H1 (cell line): ENCODE data around the gene ASCL5. TPM values are rescaled to one million over a fixed set of nuclear protein-coding genes. Genes with fewer than 3 reads are reported as not detected.

ENCODE experiments used
- EGR1 ChIP-seq: IDR thresholded peaks from 2 replicates; pipeline ENCODE4 v1.6.1; 2011; ENCODE audit warnings: low read depth, low read length, borderline replicate concordance
- EZH2 ChIP-seq: fragments of 200-600 bp; sonication (generic); IDR thresholded peaks from 2 replicates; pipeline ENCODE4 v1.7.1; 2012; ENCODE audit warnings: low read depth, mild to moderate bottlenecking, moderate library complexity, low read length, inconsistent platforms; ENCODE audit not compliant: severe bottlenecking
- RAD21 ChIP-seq, 2 experiments: IDR thresholded peaks in 1 of 2; conservative IDR thresholded peaks in 1 of 2; 2 replicates each; pipeline ENCODE4 v1.6.1; 2011; ENCODE audit warnings: low read depth in 2 of 2, low read length in 2 of 2, improper control_type of control experiment in 1 of 2, inconsistent platforms in 1 of 2, mild to moderate bottlenecking in 1 of 2, moderate library complexity in 1 of 2
- RBBP5 ChIP-seq: IDR thresholded peaks from 2 replicates; pipeline ENCODE4 v1.7.1; 2012; ENCODE audit warnings: low read depth, mild to moderate bottlenecking, inconsistent platforms, low read length, moderate library complexity, borderline replicate concordance
- SIRT6 ChIP-seq: IDR thresholded peaks from one replicate; pipeline ENCODE4 v1.7.1; 2012; ENCODE audit warnings: low read length, inconsistent platforms
- SIX5 ChIP-seq: IDR thresholded peaks from 2 replicates; pipeline ENCODE4 v1.6.1; 2011; ENCODE audit warnings: mild to moderate bottlenecking, low read depth, low read length
- SRF ChIP-seq: IDR thresholded peaks from 2 replicates; pipeline ENCODE4 v1.6.1; 2011; ENCODE audit warnings: mild to moderate bottlenecking, low read depth, low read length, moderate library complexity
- polyA plus RNA-seq, 7 experiments: library from polyadenylated mRNA; depleted of rRNA in 3 of 7; stranded (reverse) in 5 of 7; unstranded in 2 of 7; fragments of >200 nt in 5 of 7; fragments of 200-250 nt in 2 of 7; gene quantifications; 1 replicate in 5 of 7; 2 replicates in 1 of 7; 4 replicates in 1 of 7; pipeline versions ENCODE4 v1.2.1 to v1.2.3, GENCODE V29; 2011 to 2013; ENCODE audit warnings: missing spikeins in 2 of 7, mixed read lengths in 2 of 7
- total RNA-seq: library from RNA; stranded (reverse); fragmentation: NEBNext Ultra II Directional; extraction: Animal tissue kit (Norgen Biotek cat#: 25700); gene quantifications from 2 replicates; pipeline ENCODE4 v1.2.1, GENCODE V29; 2021
- TF ChIP-seq, protein P1 (sequence below), 3 experiments: IDR thresholded peaks; 1 replicate in 2 of 3; 2 replicates in 1 of 3; pipeline versions ENCODE4 v1.5.1 to v1.6.1; 2011; ENCODE audit warnings: low read length in 3 of 3, mild to moderate bottlenecking in 3 of 3, inconsistent platforms in 2 of 3, low read depth in 1 of 3, moderate library complexity in 1 of 3; ENCODE audit not compliant: insufficient read depth in 1 of 3; ENCODE audit errors: control extremely low read depth in 1 of 3

ASCL5 gene
- total and polyA plus RNA-seq, 2 of the 8 experiments (the other 6 are each of a cell fraction or from before 2014, with no cell fraction given): 0.29 to 0.41 TPM

DNA sequence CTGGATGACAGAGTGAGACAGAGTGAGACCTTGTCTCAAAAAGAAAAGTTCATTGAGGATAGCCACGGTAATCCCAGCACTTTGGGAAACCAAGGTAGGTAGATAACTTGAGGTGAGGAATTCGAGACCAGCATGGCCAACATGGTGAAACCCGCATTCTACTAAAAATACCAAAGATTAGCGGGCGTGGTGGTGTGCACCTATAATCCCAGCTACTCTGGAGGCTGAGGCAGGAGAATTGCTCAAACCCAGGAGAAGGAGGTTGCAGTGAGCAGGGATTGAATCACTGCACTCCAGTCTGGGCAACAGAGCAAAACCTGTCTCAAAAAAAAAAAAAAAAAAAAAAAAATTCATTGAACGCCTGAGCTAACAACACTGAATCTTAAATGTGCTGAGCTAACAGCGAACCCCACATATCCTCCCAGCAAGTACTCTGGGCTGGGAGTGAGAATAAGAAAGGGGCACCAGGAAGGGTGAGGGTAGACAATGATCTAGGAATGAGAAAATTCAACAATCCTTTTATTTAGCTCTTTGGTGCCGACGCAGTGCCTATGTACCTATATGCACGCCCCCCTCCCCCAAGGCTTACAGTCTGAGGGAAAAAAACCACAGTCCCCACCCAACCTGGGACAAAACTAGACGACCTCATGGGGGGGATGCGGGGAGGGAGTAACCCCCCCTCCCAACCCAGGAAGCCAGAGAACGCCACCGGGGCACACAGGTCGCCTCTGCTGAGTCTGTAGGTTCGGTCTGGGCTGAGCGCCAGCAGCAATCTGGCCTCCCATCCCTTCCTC is 13.3 kb downstream of the ASCL5 start (continued):
- TF ChIP-seq, protein P1, sequence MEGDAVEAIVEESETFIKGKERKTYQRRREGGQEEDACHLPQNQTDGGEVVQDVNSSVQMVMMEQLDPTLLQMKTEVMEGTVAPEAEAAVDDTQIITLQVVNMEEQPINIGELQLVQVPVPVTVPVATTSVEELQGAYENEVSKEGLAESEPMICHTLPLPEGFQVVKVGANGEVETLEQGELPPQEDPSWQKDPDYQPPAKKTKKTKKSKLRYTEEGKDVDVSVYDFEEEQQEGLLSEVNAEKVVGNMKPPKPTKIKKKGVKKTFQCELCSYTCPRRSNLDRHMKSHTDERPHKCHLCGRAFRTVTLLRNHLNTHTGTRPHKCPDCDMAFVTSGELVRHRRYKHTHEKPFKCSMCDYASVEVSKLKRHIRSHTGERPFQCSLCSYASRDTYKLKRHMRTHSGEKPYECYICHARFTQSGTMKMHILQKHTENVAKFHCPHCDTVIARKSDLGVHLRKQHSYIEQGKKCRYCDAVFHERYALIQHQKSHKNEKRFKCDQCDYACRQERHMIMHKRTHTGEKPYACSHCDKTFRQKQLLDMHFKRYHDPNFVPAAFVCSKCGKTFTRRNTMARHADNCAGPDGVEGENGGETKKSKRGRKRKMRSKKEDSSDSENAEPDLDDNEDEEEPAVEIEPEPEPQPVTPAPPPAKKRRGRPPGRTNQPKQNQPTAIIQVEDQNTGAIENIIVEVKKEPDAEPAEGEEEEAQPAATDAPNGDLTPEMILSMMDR (IDR thresholded peaks at IDR 0.05; ENCODE audit: control extremely low read depth in 1 of 3, insufficient read depth in 1 of 3, low read depth in 1 of 3, low read length in 3 of 3): no peak
- no peak for TF ChIP-seq EGR1
- no peak for TF ChIP-seq SIX5
- no peak for TF ChIP-seq RAD21 (IDR thresholded peaks at IDR 0.05 in 1 of 2, conservative IDR thresholded peaks at IDR 0.05 in 1 of 2; ENCODE audit: low read depth in 2 of 2, low read length in 2 of 2)
- TF ChIP-seq SRF: no peak
- no peak for TF ChIP-seq RBBP5
- no peak for TF ChIP-seq SIRT6
- TF ChIP-seq EZH2: no peak
